ENCODE results near the gene GALNT9.

Gene GALNT9

DNA sequence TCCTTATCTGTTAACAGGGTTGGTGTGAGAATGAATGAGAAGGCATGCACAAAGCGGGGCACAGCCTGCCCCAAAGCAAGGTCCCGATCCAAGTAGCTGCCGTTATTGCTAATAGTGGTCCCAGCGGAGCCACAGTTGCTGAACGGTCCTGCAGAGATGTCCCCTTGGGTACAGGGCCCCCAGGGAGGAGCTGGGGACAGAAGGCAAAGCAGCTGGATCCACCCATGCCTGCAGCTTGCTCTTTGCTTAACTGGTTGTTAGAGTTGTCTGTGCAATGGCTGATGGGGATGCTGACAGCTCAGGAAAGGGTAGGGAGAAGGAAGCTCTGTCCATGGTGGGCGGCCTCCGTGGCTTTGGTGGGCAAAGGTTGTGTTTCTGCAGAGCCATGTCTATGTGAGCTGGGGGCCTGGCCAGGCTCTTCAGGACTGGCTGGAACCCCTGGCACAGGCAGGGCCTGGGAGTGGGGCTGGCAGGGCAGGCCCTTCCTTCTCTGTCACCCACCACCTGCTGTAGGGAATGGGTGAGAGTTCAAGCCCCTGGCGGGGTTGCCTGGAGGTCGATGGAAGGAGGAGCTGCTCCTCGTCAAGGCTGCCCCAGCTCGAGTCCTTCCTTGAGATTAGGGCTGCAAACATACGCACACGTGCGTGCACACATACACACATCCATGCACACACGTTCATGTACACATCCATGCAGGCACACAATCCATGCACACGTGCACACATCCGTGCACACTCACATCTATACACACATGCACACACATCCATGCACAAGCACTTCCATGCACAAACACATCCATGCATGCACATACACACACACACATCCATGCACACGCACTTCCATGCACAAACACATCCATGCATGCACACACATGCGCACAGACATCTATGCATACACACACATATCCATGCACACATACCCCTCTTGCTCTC is 149.7 kb downstream of the GALNT9 start:
- DNase-seq: no peak

DNA sequence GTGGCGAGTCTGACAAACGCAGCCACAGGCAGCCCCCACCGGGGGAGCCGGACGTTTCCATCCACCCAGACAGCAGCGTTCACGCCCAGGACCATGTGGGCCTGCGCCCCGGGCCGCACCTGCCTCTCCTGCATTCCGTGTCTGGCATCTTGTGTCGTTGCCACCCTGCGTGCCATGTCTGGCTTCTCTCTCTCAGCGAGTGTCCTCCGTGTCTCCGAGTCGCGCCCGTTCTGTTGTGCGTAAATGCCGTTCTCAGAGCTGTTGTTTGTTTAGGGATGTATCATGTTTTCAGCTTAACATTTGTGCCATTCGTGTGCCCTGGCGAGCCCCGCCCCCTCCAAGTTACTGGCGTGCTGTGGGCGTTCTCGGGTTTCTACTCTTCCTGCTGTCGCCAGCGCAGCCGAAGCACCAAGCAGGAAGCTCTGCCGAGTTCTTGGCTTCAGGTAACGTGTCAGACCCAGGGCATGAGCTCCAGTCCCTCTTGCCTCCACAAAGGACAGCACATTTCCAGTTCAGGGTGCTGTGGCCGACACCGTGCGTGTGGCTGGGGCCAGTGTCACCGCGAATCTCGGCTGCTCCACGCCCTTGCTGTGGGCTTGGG is 150.5 kb downstream of the GALNT9 start:
- DNase-seq: no peak

DNA sequence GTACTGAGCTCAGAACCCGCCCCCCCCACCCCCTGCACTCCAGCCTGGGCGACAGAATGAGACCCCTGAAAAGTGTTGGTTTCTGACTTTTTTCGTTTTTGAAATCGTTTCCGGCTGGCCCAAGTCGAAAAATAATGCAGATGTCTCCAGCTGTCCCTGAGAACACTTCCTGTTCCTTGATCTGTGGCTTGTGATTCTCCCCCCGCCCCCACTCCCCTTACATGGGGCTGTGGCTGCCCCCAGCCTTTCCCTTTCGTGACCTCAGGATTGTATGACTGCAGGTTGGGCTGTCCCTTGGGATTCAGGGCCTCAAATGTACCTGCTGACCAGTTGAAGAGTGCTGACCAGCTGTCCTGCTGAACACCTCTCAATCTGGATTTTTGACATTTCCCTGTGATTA is 151.1 kb downstream of the GALNT9 start:
- DNase-seq: peak; percentile 7

DNA sequence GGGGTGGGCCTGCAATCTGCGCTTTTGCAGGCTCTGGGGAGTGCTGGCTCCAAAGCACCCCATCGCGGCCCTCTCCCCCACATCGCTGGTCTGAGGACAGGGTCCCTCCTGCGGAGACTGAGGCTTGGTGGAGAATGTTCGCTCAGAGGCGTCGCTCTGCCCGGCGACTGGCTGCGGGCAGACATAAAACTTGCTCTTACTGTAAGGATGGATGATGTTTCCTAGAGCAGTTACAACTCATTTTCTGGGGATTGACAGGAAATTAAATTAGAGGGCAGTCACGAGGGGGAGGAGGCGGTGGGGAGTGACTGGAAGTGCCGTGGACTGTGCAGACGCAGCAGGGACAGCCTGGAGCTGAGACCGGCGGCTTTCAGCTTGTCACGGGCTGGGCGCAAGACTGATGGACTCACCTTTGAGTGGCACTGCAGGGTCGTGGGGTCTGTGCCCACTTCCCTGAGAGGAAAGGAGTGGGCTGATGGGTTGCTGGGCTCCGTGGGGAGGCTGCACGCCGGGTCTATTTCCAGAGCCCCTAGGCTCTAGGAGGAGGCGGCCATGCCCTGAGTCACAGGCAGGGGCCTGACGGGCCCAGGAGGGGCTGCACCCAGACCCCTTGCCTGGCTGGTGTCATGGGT is 152.4 kb downstream of the GALNT9 start:
- DNase-seq: no peak

DNA sequence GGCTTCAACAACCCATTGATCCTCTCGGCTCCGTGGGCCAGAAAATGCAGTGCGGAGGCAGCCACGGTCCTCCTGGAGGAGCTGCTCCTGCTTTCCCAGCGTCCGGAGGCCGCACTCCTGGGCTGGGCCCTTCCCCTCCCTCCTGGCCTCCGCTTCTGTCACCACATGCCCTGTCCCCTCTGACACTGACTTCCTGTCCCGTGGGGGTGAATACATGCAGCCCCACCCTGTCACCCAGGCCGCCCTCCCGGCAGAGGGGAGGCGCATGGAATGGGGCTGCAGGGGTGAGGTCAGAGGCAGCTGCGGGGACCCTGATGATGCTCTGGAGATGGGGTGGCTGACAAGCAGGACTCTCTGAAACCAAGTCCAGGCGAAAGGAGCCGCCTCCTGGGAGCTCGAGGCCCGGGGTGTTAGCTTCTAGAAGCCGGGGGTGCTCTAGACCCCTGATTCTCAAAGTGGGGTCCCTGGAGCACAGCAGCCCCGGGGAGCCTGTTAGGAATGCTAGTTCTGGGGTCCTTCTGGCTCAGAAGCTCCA is 152.9 kb downstream of the GALNT9 start:
- DNase-seq: no peak

DNA sequence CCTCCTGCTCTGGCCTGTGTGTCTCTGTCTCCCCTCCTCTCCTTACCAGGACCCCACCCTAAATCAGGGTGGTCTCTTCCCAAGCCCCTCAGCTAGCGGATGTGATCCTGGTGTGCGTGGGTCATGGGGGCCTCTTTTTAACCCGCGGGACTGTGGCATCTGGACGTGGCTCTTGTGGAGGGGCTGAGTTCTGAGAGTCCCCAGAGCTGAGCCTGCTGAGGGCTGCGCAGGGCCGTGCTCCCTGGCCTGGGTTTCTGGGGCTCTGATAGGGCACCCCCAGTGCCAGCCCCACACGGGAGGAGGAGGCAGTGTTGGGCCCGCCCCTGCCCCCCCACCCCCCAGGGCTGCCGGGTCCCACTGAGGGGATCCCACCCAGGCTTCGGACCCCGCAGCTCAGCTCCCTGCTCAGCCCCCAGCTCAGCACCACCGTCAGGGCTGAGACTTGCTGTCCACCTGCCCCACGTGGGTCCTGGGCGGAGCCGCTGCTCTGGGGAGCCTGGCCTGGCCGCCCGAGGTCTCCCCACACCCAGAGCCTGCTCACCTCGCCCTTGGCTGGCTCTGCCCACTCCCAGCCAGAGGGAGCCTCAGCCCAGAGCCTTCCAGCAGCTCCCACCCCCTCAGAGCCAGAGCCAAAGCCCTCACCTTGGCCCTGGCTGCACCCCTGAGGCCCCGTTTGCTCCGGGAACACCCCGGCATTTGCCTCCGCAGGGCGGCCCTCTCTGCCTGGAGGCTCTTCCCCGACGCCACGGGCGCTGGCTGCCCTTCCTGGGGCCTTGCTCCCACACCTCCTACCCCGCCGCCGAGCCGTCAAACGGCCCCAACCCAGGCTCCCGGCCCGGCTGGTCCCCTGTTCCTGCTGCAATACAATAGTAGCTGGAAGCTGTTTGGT is 153.6 kb downstream of the GALNT9 start:
- DNase-seq: no peak

DNA sequence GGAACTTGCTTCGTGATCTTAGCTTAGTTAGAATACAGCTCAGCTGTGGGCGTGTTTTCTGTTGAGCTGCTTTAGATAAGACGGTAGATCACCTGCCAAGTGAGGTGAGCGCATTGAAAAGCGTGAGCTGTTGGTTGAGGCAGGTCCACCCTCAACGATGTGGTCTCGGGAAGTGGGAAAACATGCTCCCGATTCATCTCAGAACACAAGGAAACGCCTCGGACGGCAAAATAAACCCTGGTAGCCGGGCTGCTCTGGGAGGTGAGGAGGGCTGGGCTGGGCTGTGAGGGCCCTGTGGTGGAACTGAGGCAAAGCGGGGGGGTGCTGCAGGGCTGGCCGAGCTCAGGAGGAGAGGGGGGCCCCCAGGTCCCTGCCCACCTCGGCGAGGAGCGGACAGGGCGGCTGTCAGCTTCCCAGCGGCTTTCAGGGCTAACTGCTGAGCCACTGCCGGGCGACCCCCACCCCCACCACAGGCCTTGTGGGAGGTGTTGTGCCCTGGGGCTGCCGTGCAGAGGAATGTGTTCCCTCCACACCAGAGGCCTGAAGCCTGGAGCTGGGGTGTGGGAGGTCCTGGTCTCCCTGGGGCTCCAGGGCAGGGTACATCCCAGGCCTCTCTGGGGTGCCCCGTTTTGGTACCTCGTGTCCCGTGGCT is 154.4 kb downstream of the GALNT9 start:
- DNase-seq: no peak

DNA sequence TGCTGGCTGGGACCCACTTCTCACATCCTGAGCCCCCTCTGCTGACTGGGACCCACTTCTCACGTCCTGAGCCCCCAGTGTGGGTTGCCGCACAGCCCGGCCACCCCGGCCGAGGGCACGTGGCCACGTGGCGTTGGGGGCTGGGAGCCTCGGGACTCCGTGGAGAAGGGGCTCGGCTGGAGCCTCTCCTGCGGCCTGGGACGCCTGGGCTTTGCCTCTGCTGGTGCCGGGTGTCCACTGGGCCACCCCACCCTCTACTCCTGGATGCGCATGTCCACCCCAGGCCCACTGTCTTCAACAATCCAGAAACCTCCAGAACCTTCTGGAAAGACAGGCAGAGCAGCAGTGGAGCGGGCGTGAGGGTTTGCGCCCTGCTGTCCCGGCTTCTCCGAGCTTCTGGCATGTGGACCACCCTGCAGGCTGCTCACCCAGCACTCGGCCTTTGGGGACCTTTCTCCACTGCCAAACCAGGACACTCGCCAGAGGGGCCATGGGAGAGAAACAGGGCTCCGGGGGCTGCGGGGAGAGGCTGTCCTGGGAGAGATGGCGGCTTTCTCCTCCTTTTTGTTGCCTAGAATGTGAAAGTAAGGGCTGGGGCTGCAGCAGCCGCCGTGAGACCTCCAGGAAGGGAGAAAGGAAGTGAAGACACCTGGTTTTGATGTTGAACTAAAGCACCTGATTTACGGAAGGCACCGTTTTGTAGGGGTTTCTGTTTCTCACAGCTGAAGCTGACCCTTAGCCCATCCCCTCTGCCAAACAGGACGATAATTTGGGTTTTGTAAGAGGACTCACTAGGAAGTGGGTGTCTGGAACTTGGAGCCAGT is 155.2 kb downstream of the GALNT9 start:
- no peak for DNase-seq

DNA sequence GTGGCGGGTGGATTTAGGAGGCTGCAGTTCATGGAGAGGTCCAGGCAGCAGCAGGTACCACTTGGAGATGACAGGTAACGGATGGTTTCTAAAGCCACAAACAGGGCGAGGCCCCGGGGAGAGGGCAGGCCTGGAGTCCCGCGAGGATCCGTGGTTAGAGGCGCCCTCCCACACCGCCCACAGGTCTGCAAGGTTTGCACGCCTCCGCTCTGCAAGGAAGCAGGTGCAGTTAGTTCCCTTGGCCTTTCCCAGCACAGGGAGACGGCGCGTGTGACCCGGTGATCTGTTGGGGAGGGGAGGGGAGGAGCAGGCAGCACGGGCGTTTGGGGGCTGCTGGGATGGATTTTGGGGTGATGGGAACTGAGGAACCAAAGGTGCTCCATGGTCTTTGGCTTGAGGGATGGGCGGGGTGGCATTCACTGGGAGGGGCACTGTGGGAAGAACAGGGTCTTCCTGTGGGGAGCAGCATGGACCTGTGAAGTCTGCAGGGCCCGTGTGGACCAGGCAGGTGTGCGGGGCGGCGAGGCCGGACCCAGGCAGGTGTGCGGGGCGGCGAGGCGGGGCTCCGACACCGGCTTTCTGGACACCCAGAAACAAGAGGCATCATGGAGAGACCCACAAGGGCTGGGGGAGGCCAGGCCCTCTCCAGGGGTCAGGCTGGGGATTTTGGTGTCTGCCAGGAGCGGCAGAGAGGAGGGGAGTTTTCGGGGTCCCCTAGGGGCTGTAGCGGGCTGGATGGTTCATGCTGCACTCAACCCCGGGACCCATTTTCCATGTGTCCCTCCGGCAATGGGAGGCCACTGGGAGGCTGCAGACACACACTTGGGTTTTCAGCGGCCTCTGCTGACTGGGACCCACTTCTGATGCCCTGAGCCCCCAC is 156.0 kb downstream of the GALNT9 start:
- no peak for DNase-seq

DNA sequence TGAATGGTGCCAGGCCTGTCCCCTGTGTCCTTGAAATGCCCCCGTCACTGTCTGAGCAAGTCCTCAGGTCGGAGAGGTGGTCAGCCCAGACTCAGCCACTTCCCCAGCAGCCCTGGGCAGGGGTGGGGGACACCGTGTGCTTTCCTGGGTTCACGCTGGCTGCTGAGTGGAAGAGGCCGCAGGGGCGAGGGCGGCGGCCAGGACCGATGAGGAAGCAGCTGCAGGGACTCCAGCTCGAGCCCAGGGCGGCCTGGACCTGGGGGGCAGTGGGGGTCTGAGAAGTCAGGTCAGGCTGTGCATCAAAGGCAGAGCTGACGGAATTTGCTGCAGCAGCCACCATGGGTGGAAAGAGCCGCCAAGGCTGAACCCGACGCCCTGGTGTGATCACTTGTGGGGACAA is 156.8 kb downstream of the GALNT9 start:
- DNase-seq: no peak

DNA sequence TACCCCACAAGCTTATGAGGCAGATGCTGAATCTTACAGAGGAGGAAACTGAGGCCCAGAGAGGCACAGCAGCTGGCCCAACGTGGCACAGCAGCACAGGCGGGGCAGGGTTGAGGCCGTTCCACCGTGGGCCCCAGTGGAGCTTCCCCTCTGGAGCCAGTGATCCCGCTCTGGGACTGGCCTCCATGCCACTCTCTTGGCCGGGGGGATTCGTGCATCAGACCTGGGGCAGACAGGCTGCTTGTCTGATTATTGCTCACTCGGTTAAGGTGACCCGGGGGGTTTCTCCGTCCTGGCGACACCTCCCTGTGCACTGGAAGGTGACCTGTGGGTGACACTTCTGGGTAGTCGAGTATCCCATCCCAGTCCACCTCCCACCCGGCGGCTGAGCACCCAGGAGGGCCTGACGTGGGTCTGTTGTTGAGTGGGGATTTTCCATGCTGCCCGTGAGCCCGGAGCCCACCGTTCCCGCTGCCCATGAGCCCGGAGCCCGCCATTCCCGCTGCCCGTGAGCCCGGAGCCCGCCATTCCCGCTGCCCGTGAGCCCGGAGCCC is 157.3 kb downstream of the GALNT9 start:
- DNase-seq: no peak

DNA sequence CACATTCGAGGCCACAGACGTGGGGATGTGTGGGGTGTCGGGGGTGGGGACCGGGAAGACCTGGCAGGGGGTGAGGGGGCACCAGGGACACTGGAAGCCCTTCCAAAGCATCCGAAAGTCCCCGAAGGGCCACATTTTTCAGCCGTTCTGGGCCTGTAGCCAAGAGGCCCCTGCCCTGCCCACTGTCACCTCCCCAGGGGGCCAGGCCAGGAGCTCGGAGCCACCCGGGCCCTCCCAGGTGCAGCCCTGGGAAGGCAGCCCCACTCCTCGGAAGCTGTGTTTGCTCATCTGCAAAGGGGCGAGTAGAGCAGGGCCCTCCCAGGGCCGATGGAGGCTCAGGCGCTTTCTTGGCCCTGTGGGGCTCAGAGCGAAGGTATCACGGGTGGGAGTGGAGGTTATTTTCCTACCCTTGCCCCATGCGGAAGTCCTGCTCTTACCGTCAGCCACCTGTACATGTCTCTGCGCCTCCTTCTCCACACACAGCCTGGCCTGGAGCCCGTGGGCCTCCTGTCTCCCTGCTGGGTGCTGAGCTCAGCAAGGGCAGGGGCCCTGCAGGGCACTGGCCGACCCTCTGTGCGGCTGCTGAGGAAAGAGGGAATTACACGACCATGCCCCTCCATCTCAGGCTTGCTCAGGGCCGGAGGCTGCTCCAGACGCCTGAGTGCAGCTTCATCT is 158.0 kb downstream of the GALNT9 start:
- DNase-seq: no peak

DNA sequence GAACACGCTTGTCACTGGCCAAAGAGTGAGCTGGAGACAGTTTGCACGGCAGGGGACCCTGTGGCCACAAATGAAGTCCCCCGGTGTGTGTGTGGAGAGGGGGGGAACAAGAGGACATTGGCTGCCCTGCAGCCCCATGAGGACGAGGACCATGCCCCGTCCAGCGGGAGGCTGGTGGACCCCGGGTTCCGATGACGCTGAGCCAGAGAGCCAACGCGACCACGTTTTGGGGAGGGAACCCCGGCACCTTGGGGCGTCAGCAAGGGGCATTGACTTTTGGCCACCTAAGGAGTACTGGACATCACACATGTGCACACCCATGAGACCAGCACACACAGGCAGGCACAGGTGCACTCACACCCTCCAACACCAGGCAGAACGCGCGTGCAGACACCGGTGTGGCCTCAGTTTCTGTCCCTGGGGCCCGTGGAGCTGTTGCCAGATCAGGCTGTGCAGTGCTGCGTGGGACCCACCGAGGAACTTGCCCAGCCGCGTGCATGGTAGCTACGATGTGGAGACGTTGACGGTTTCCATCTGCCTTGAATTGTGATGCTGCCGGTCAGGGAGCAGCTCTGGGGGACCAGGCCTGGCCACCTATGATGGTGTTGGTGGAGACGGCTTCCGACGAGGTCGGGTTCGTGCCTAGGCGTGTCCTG is 158.6 kb downstream of the GALNT9 start:
- no peak for DNase-seq

DNA sequence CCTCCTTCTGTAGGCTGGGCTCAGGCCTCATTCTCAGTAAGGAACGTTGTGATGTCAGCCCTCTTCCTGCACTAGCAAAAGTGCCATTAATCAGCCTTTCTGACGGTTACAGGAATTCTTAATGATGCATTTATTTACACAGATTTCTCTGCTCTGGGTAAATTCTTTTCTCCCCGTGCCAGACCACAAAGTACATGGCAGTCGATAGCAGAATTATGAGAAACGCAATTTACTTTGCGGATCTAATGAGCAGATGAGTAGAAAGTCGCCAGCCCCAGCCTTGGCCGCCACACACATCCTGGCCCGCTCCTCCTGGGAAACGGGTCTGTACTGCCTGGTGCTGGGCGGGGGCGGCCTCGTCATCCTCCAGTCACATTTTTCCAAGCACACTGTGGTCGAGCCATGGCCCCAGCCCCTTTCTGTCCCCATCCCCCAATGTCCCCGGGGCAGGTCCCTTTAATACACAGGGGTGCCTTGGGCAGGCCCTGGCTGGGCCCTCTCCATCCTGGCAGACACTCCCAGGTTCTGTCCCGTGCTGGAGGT is 159.2 kb downstream of the GALNT9 start:
- DNase-seq: no peak

DNA sequence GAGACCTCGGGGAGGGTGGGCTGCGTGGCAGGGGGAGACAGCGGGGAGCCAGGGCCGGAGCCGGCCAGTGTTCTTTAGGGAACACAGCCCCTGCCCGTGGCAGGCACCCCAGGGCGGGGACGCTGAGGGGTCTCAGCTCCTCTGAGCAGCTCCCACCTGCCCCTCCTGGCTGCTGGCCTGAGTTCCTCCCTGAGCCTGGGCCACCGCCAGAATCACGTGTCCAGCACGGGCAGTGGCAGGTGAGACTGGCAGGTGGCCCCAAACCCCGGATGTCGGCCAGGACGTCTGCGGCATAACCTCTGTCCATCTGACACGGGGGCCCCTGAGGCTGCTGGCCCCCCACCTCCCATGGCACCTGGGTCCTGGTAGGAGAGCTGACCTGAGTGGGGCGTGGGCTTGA is 160.0 kb downstream of the GALNT9 start:
- DNase-seq: no peak

DNA sequence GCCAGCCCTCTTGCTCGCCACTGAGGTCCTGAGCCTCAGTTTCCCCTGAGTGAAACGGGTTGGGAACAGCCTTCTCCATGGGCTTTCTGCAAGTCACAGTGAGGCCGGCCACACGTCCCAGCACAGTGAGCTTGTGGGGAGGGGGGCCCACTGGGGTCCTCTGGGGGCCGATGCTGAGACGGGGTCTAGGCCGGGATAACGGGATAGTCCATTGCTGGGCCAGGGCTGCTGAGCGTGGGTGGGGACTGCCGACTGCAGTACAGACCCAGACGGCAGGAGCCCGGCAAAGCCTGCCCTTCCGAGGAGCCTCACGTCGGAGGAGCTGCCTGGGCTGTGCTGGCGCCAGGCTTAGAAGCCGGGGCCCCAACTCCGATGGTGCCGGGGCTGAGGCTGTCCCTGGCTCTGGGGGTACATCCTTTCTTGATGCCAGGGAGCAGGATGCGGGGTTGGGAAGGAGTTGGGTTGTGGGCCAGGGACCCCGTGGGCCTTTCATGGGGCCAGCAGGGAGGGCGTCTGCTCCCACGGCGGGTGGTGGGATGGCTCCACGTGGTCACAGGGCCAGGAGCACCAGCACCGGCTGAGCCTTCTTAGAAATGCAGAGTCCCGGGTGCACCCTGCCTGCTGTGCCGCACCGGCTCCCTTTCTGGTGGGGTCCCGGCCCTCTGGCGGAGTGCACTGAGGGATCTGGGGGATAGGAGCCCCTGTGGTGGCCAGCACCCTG is 160.9 kb downstream of the GALNT9 start:
- DNase-seq: no peak

DNA sequence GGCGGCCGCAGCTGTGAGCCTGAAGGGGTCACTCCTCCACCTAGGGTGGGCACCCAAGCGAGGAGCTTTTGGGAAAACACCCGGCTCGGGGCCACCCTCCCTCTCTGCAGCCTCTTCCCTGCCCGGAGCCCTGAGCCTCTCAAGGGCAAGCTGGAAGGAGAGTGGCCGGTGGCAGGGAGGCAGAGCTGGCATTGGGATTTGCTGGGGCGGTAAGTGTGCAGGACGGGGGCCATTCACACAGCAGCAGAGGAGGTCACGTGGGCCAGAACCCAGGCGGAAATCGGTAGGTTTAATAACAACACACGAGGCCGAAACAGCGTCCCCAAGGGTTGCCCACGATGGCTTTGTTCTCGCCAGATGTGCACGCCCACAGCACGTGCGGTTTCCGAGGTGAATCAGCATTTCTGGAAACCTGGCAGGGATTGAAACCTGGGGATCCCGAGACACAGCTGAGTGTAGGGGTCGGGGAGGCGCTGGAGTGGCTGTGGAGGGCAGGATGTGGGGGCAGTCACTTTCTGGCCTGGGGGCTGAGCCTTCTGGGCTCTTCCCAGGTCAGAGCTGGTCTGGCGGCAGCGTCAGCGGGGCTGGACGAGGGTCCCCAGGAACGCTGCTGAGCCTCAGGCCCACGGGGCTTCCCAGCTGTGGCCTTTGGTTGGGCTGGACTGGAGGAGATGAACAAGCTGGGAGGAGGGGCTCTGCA is 161.6 kb downstream of the GALNT9 start:
- peak; percentile 9 for DNase-seq

All from OCI-M1 (cell line).